Loucy (cell line): ENCODE data around the gene MYO18B.

Experiments used
- EZH2phosphoT487 ChIP-seq: fragments of 200-600 bp; IDR thresholded peaks from 2 replicates; pipeline ENCODE4 v1.6.1; 2018; ENCODE audit warnings: antibody characterized with exemption, mild to moderate bottlenecking, moderate library complexity, borderline replicate concordance
- TF ChIP-seq, protein P1 (sequence below): fragments of 200-600 bp; sonication (generic); conservative IDR thresholded peaks from 2 replicates; pipeline ENCODE4 v1.5.1; 2014; ENCODE audit warnings: mild to moderate bottlenecking, antibody characterized with exemption, low read length

DNA sequence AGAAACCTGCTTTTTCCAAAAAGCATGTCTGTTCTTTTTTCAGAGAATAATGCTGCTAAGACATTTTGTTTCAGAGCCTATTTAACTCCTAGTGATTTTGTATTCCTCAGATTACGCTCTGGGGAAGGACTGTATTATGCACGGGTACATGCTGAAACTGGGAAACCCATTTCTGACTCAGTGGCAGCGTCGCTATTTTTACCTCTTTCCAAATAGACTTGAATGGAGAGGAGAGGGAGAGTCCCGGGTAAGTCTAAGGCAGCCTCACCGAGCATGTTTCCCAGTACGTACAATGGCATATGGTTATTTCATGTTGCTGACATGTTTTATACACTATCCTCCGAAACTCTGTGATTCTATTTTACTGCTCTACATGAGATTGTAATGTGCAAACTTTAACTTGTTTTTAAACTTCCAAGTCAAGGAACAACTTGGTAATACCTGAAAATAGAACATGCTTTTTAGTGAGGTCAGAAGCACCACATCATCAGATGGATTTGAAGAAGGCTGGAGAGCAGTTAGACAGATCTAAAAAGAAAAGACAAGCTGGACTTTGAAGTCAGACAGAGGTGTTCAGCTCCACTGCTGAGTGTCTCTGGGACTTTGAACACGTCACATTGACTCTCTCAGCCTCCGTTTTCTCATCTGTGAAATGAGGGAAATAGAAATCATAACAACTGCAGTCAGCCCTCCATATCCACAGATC lies 23.7 kb upstream of the MYO18B start:
- TF ChIP-seq, protein P1, sequence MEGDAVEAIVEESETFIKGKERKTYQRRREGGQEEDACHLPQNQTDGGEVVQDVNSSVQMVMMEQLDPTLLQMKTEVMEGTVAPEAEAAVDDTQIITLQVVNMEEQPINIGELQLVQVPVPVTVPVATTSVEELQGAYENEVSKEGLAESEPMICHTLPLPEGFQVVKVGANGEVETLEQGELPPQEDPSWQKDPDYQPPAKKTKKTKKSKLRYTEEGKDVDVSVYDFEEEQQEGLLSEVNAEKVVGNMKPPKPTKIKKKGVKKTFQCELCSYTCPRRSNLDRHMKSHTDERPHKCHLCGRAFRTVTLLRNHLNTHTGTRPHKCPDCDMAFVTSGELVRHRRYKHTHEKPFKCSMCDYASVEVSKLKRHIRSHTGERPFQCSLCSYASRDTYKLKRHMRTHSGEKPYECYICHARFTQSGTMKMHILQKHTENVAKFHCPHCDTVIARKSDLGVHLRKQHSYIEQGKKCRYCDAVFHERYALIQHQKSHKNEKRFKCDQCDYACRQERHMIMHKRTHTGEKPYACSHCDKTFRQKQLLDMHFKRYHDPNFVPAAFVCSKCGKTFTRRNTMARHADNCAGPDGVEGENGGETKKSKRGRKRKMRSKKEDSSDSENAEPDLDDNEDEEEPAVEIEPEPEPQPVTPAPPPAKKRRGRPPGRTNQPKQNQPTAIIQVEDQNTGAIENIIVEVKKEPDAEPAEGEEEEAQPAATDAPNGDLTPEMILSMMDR, result no peak
- no peak for TF ChIP-seq EZH2phosphoT487
